Astrocyte (in vitro differentiated cells and primary cell): ENCODE data around the gene SLX4.

Experiments used
- CTCF ChIP-seq: IDR thresholded peaks from 2 replicates; pipeline ENCODE4 v1.5.1; 2011; ENCODE audit warnings: low read depth, mild to moderate bottlenecking, inconsistent platforms, low read length, moderate library complexity; ENCODE audit not compliant: insufficient read depth
- EZH2 ChIP-seq: IDR thresholded peaks from 2 replicates; pipeline ENCODE4 v1.6.1; 2012; ENCODE audit warnings: mild to moderate bottlenecking, low read length, inconsistent platforms; ENCODE audit not compliant: insufficient read depth

- TF ChIP-seq CTCF (no peak), EZH2 (no peak)
These were observed 31.2 kb downstream of the SLX4 start for GRCh38 chr16:3580251-3580651.
